ENCODE results near the gene TBATA.

- TF ChIP-seq CTCF (conservative IDR thresholded peaks at IDR 0.05) = no peak
- no peak for TF ChIP-seq ZFX (IDR thresholded peaks at IDR 0.05)
These were observed 24.5 kb upstream of the TBATA start for GRCh38 chr10:70809726-70810125.

All from C4-2B (cell line).